GM12878 (cell line): ENCODE data around the gene HK1.

Experiments used
- CBX5 ChIP-seq: sonication (generic); IDR thresholded peaks from 2 replicates; pipeline ENCODE4 v1.6.1; 2016; ENCODE audit warnings: low read depth, moderate library complexity, mild to moderate bottlenecking, inconsistent platforms
- EZH2 ChIP-seq: IDR thresholded peaks from 2 replicates; pipeline ENCODE4 v1.6.1; 2012; ENCODE audit warnings: low read depth, mild to moderate bottlenecking, control low read depth, inconsistent platforms, low read length, borderline replicate concordance; ENCODE audit not compliant: control insufficient read depth
- FOS ChIP-seq: IDR thresholded peaks from 3 replicates; pipeline ENCODE4 v1.6.1; 2011; ENCODE audit warnings: borderline replicate concordance; ENCODE audit not compliant: insufficient read length; ENCODE audit errors: extremely low read depth
- HDAC2 ChIP-seq: fragments of 200-600 bp; sonication (generic); IDR thresholded peaks from 2 replicates; pipeline ENCODE4 v1.6.1; 2017
- MAX ChIP-seq: IDR thresholded peaks from 2 replicates; pipeline ENCODE4 v1.6.1; 2012; ENCODE audit warnings: low read depth, low read length, improper control_type of control experiment
- POLR2A ChIP-seq: IDR thresholded peaks from 2 replicates; pipeline ENCODE4 v1.6.1; 2011; ENCODE audit warnings: low read depth, mild to moderate bottlenecking, low read length
- RBBP5 ChIP-seq: fragments of 200-600 bp; sonication (generic); conservative IDR thresholded peaks from 2 replicates; pipeline ENCODE4 v1.6.1; 2016
- SRF ChIP-seq, 2 experiments: IDR thresholded peaks; 2 replicates each; pipeline ENCODE4 v1.6.1; 2011; ENCODE audit warnings: low read depth in 2 of 2, low read length in 2 of 2, mild to moderate bottlenecking in 1 of 2, moderate library complexity in 1 of 2
- TBL1XR1 ChIP-seq: IDR thresholded peaks from 2 replicates; pipeline ENCODE4 v1.6.1; 2012; ENCODE audit warnings: low read depth, low read length, improper control_type of control experiment
- USF1 ChIP-seq: IDR thresholded peaks from 2 replicates; pipeline ENCODE4 v1.6.1; 2011; ENCODE audit warnings: borderline replicate concordance, low read depth, mild to moderate bottlenecking, moderate library complexity, mixed read lengths, low read length; ENCODE audit not compliant: insufficient read depth; ENCODE audit errors: extremely low read length
- YBX1 ChIP-seq: fragments of 450-650 bp; IDR thresholded peaks from 2 replicates; pipeline ENCODE4 v1.6.1; 2016; ENCODE audit warnings: antibody characterized with exemption
- ZNF217 ChIP-seq: fragments of 450-650 bp; IDR thresholded peaks from 2 replicates; pipeline ENCODE4 v1.6.1; 2017; ENCODE audit warnings: antibody characterized with exemption, mild to moderate bottlenecking
- ZNF274 ChIP-seq: IDR thresholded peaks from one replicate; pipeline ENCODE4 v1.8.0; 2011; ENCODE audit not compliant: insufficient read length, insufficient read depth
- TF ChIP-seq, protein P1 (sequence below), 3 experiments: IDR thresholded peaks in 2 of 3; conservative IDR thresholded peaks in 1 of 3; 2 replicates each; pipeline ENCODE4 v1.5.1; 2011; ENCODE audit warnings: low read depth in 3 of 3, low read length in 3 of 3, mild to moderate bottlenecking in 3 of 3, control low read depth in 2 of 3, moderate library complexity in 2 of 3, inconsistent platforms in 1 of 3, mixed read lengths in 1 of 3; ENCODE audit not compliant: control insufficient read depth in 2 of 3, insufficient read depth in 1 of 3; ENCODE audit errors: extremely low read depth in 1 of 3

DNA sequence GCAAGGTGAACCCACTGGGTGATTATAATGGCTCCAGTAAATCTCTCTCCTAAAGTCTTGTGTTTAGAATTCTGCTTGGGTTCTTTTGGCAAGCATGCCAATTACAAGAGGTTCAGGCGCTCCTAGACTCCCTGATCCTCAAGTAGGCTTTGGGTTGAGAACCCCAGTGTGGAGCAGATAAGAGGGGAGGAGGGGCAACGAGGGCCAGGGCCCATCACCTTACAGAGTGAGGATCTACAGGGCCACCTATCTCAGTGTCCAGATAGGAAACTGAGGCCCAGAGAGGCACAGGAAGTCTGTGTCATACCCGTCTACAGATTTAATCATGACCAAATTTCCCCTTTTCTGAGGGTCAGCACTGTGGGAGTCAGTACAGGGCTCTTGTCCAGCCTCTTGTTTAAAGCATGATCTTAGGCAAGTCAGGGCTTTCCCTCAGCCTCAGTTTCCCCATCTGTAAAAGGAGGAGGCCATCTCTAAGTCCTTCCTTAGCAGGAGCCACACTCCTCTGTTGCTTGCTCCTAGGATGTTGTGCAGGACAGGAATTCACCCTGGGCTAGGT is 134.0 kb downstream of the HK1 start:
- TF ChIP-seq USF1 (no peak), RBBP5 (no peak), MAX (no peak), ZNF217 (no peak), YBX1 (no peak), CBX5 (no peak), HDAC2 (no peak), EZH2 (no peak), ZNF274 (no peak), POLR2A (no peak), FOS (no peak), TBL1XR1 (no peak), SRF (IDR thresholded peaks at IDR 0.05; ENCODE audit: low read depth in 2 of 2, low read length in 2 of 2) (no peak)
- TF ChIP-seq, protein P1, sequence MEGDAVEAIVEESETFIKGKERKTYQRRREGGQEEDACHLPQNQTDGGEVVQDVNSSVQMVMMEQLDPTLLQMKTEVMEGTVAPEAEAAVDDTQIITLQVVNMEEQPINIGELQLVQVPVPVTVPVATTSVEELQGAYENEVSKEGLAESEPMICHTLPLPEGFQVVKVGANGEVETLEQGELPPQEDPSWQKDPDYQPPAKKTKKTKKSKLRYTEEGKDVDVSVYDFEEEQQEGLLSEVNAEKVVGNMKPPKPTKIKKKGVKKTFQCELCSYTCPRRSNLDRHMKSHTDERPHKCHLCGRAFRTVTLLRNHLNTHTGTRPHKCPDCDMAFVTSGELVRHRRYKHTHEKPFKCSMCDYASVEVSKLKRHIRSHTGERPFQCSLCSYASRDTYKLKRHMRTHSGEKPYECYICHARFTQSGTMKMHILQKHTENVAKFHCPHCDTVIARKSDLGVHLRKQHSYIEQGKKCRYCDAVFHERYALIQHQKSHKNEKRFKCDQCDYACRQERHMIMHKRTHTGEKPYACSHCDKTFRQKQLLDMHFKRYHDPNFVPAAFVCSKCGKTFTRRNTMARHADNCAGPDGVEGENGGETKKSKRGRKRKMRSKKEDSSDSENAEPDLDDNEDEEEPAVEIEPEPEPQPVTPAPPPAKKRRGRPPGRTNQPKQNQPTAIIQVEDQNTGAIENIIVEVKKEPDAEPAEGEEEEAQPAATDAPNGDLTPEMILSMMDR (IDR thresholded peaks at IDR 0.05 in 2 of 3, conservative IDR thresholded peaks at IDR 0.05 in 1 of 3; ENCODE audit: control insufficient read depth in 2 of 3, extremely low read depth in 1 of 3, insufficient read depth in 1 of 3, low read depth in 3 of 3, low read length in 3 of 3) = no peak
